DMS53 treated with DMSO at 0.1 percent for 48 hours (cell line): ENCODE measurements around the gene VKORC1L1.
"Not testable (repeated sequence)": the region's sequence is repeated elsewhere in the genome, so short reads cannot be mapped to it uniquely, and the experiment has no call there.

Source experiments
- DNase-seq: peaks from one replicate; lab custom pipeline; 2025; ENCODE audit not compliant: unreplicated experiment; lab: John Stamatoyannopoulos, UW

The VKORC1L1 gene

DNA sequence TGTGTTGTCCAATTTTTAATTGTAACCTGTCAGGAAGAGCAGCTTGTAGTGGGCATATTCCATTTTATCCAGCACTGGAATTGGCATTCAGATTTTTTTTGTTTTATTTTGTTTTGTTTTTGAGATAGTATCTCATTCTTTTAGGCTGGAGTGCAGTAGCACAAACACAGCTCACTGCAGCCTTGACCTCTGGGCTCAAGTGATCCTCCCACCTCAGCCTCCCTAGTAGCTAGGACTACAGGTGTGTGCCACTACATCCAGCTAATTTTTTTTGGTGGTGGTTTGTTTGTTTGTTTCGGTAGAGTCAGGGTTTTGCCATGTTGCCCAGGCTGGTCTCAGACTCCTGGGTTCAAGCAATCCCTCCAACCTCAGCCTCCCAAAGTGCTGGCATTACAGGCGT lies 64.4 kb downstream of the VKORC1L1 start:
- DNase-seq = no peak

DNA sequence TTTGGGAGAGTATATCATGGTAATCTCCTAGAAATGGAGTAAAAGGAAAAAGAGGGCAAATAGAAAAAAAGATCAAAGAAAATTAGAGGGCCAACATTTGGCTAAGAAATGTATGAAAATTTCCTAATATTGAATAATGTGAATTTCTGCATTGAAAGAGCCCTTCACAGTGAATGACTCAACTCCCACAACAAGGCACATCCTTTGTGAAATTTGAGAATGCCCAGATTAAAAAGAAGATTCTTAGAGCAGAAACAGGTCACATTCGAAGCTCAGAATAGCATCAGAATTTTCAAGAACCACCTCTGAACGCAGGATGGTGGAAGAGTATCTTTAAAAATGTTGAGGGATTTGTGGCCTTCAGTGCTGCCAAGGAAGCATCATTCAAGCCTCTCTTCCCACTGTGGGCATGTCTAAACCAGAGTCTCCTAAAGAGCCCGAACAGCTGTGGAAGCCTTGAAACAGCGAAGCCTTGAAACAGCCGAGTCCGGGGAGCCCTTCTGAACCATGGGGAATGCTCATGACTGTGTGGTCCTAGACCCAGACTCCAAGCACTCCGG lies 65.5 kb downstream of the VKORC1L1 start:
- no peak for DNase-seq

GRCh38 chr7:65945787-65946186 lies 72.9 kb downstream of the VKORC1L1 start:
- not testable (repeated sequence) for DNase-seq

DNA sequence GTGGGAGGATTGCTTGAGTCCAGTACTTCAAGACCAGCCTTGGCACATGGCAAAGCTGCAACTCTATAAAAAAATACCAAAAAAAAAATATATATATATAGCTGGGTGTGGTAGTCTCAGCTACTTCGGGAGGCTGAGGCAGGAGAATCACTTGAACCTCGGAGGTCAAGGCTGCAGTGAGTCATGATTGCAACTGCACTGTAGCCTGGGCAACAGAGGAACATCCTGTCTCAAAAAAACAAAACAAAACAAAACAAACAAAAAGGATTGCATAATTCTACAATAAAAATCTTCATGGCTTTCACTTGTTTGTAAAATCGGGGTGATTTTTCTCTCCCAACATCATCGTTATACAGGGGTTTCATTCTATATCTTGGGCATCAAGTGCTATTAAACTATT lies 74.0 kb downstream of the VKORC1L1 start:
- DNase-seq = no peak

DNA sequence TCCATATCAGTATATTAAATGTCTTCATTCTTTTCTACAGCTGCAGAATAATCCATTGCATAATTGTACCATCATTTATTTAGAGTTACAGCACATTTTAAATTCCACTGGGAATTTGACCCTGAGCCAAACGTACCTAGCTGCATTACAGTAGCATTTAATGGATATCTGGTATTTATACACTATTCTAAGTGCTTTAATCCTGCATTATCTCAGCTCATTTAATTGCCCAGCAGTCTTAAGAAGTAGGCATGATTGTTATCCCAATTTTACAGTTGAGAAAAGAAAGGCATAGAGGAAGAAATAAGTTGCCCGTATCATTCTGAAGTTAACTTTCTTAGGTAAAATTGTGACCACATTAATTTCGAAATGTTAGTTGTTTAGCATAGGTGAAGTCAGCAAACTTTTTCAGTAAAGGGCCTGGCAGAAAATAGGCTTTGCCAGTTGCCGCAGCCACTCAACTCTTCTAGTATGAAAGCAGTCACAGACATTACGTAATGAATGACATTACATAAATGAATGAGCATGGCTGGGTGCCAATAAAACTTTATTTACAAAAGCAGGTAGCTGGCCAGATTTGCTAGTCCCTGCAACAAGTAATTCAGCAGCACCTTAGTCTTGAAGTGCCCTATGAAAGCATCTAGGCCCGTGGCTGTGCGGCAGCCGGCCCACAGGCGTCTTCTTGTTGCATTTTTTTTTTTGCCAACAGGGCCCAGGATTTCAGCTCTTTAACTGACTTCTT lies 79.1 kb downstream of the VKORC1L1 start:
- DNase-seq = no peak

- no peak for DNase-seq
Observed at GRCh38 chr7:65953001-65953720, 80.3 kb downstream of the VKORC1L1 start.

GRCh38 chr7:65953890-65954450 lies 81.1 kb downstream of the VKORC1L1 start:
- no peak for DNase-seq

GRCh38 chr7:65955718-65956117 lies 82.8 kb downstream of the VKORC1L1 start:
- no peak for DNase-seq

GRCh38 chr7:65960351-65961074 lies 87.6 kb downstream of the VKORC1L1 start:
- no peak for DNase-seq

DNA sequence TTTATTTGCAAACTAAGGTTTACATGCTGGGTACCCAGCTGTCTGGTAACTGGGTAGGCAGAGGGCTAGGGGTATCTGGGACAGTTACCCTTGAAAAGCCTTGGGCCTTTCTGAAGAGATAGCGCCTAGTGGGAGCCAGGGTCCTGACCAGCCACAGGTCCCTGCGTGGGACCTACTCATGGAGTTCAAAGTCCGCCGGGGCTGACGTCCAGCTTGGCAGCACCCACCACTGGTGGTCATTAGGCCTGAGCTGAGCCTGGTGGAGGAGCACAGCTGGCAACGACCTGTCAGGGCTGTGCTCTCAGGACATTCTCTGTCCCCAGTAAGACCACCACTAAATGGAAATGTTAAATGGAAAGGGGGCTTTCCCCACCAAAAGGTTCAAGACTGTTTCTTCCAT lies 89.2 kb downstream of the VKORC1L1 start:
- no peak for DNase-seq

DNA sequence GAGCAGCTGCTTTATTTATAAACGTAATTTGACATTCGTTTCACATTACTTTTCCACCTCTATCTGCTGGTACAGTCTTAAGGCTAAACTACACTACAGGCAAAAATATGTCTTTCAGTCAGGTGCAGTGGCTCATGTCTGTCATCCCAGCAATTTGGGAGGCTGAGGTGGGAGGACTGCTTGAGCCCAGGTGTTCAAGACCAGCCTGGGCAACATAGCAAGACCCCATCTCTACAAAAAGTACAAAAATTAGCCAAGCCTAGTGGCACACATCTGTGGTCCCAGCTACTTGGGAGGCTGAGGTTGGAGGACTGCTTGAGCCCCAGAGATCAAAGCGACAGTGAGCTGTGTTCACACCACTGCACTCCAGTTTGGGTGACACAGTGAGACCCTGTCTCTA lies 91.8 kb downstream of the VKORC1L1 start:
- DNase-seq = not testable (repeated sequence)

GRCh38 chr7:65966146-65966545 lies 93.3 kb downstream of the VKORC1L1 start:
- DNase-seq = no peak

DNA sequence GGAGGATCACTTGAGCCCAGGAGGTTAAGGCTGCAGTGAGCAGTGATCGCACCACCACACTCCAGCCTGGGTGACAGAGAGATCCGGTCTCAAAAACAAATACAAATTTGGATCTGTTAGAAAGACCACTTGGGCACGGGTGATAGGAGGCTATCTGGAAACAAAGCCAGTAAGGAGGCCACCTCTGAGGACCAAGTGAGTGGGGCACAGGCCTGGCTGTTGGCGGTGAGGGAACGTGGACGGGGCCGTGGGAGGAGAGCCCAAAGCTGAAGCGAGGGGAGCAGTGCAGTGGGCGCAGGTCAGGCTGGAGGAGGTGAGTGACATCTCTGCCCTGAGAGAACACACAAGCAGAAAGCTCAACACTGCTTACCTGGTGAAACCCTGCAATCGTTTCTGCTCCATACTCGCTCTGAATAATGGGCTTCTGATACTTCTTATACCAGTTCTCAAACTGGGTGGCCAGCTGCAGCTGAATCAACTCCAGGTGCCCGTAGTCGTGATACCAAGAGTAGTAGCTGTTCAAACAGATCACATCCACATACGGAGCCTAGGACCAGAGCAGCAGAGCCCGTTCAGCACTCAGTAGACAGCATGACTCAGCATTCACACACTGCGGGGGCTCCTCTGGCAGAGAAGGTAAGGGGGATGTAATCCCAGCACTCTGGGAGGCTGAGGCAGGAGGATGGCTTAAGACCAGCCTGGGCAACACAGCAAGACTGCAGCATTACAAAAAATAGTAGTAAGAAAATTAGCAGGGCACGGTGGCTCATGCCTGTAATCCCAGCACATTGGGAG lies 94.7 kb downstream of the VKORC1L1 start:
- DNase-seq = no peak

- no peak for DNase-seq
Observed at GRCh38 chr7:65968256-65969185, 95.6 kb downstream of the VKORC1L1 start.

DNA sequence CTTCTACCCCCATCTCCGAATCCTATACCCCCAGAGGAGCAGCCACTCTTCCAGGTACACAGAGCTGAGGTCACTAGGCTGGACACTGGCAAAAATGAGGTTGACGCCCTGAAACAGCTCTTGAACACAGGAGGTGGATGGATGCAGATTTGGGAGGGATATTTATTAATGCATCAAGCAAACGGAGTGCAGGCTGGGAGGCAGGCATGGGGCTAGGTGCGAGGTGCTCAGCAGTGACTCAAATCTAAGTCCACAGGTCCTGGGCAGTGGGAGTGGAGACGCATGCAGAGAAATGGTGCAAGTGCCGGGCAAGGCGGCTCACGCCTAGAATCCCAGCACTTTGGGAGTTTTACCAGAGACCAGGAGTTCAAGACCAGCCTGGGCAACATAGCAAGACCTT lies 98.1 kb downstream of the VKORC1L1 start:
- DNase-seq = no peak

GRCh38 chr7:65972976-65973375 lies 100.1 kb downstream of the VKORC1L1 start:
- no peak for DNase-seq

DNA sequence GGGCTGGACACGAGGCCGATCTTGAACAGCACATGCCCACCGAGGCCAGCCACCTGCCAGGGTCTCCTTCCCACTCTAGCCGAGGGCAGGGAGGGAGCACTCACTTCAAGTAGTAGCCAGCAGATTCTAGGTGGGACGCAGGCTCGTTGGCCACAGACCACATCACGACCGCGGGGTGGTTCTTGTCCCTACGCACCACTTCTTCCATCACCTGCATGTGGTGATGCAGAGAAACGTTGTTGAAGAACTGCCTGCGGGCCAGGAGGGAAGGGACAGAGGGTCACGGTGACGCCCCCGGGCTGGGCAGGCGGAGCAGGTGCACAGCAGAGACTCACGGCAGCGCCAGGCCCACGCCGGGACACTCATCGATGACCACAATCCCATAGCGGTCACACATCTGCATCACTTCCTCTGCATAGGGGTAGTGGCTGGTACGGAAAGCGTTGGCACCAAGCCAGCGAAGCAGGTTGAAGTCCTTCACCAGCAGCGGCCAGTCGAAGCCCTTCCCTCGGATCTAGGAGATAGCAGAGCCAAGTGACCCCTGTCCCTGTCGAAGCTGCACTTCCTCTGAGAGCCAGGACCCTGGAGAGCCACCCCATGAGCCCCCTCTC lies 101.4 kb downstream of the VKORC1L1 start:
- no peak for DNase-seq

- DNase-seq = no peak
Observed at GRCh38 chr7:65974876-65975275, 102.0 kb downstream of the VKORC1L1 start.
